Large intestine (tissue), 3 donors: ENCODE data around the gene NTM. TPM values are rescaled to one million over a fixed set of nuclear protein-coding genes. Genes with fewer than 3 reads are reported as not detected.

Experiments
- DNase-seq, 2 donors: peaks; one replicate each; pipeline versions ENCODE4 v3.0.0 to v3.0.0-alpha.2; 2013
- H3K27ac ChIP-seq: one replicate; pipeline ENCODE4 v1.5.1; 2013; ENCODE audit warnings: low read length
- H3K27me3 ChIP-seq: 2 replicates; pipeline ENCODE4 v1.6.1; 2013; ENCODE audit warnings: low read length; ENCODE audit not compliant: control insufficient read depth, insufficient read depth
- H3K36me3 ChIP-seq: 2 replicates; pipeline ENCODE4 v1.6.1; 2013; ENCODE audit warnings: low read length; ENCODE audit not compliant: control insufficient read depth, insufficient read depth
- H3K4me1 ChIP-seq: one replicate; pipeline ENCODE4 v1.6.1; 2013; ENCODE audit warnings: low read length; ENCODE audit not compliant: control insufficient read depth, insufficient read depth
- H3K4me3 ChIP-seq: one replicate; pipeline ENCODE4 v1.5.1; 2013; ENCODE audit warnings: low read length
- H3K9me3 ChIP-seq: one replicate; pipeline ENCODE4 v1.6.1; 2013; ENCODE audit warnings: mild to moderate bottlenecking, low read depth, low read length, moderate library complexity; ENCODE audit not compliant: control insufficient read depth
- WGBS: methylation state at CpG from one replicate; pipeline ENCODE4 v1.1.5; 2013; ENCODE audit warnings: low lambda C conversion rate; ENCODE audit not compliant: insufficient coverage; 5-methylcytosine and 5-hydroxymethylcytosine counted together
- polyA plus RNA-seq: library from polyadenylated mRNA; unstranded; fragments of 120-200 nt; gene quantifications from one replicate; pipeline ENCODE4 v1.2.1, GENCODE V29; 2013

NTM gene
- polyA plus RNA-seq, 1 donor = 17.2 TPM

DNA sequence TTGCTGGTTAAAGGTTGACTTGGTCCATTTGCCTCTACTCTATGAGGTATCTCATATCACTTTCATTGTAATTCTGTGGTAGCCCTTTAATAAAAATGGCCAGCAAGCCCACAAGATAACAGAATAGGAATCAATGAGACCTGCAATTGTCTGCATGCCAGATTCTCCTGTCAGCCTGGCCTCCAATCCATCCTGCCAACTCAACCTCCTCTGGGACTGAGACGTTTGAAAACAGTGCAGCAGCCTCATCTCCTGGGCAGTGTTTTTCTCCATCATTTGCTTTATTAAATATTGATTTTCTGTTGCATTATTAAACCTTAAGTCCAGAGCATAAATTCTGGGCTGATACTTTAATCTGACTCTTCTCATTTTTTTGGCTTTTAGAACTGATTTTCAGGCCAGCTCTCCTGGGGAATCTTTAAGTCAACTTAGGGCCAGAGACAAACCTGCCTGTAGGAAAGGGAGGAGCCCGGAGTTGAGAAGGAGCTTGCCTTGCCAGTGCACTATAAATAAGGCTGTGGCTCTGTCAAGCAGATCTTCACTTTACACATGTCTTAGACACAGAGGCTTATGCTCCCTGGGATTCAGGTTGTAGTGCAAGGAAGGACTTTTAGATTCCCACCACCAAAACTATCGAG is 798.0 kb downstream of the NTM start:
- no peaks in the 10 kb centered on the region for H3K27me3 ChIP-seq
- H3K9me3 ChIP-seq = no peaks in the 10 kb centered on the region
- H3K36me3 ChIP-seq = no peaks in the 10 kb centered on the region
- H3K27ac ChIP-seq = no peak overlapping the region
- WGBS = 0% methylated on average over 1 of the region's 3 CpGs
- no peak for DNase-seq
- no peak overlapping the region for H3K4me3 ChIP-seq
- H3K4me1 ChIP-seq = no peaks in the 10 kb centered on the region

DNA sequence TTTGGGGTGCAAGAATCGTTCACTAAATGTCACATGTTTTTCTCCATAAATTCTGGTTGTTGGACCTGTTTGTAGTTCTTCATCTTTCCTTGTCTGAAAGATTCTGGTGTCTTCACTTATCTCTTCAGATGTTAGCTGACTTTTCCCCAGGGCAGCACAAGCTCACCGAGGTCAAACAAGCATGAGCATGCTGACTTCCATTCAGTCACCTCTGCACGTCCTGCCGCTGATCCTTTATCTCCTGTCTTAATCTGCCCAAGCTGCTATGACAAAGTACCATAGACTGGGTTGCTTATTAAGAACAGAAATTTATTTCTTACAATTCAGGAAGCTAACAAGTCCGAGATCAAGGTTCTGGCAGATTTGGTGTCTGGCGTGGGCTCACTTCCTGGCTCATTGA is 800.6 kb downstream of the NTM start:
- no peak overlapping the region for H3K27ac ChIP-seq
- no peak for DNase-seq
- H3K27me3 ChIP-seq = no peaks in the 10 kb centered on the region
- no peaks in the 10 kb centered on the region for H3K4me1 ChIP-seq
- H3K4me3 ChIP-seq = no peak overlapping the region
- H3K36me3 ChIP-seq = no peaks in the 10 kb centered on the region
- no peaks in the 10 kb centered on the region for H3K9me3 ChIP-seq
- WGBS = 86% methylated on average over 1 of the region's 6 CpGs

DNA sequence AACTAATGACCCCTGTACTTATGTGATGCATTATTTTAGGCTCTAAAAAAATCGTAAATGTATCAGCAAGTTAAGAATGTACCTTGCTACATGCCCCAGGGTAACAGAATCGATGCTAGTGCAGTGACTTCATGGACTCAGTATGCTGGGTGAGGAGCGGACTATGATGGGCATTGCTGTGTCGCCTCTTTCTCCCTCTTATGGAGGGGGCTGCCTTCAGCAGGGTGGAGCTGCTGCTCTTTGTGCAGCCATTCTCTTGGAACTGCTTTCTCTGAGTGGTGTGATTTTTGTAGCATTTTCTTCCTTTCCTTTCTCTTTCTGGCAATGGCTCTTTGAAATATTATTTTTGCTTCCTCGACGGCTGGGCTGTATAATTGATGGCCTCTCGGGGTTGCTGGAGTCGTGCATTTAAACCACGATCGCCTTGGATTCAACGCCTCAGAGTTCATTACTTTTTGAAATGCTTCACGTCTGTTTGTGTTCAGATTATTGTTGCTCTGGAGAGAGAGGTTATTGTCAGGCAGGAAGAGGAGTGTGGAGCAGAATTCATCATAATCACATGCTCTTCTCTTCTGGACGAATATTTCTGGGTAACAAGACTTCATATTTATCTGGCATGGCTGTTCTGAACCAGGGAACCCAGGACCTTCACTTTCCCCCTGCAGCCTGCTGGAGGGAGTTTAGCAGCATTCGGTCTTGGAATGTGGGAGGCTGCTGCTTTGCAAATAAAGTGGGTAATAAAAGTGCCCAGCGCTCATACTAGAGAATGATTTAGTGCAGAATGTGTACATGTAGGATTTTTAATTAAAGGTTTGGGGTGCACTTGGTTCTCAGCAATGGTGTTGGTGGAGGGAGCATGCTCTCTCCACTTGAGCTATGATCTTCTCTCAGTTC is 804.2 kb downstream of the NTM start:
- 32% methylated on average over 4 of the region's 15 CpGs for WGBS
- Histone ChIP-seq H3K4me3 (no peak overlapping the region), H3K36me3 (no peaks in the 10 kb centered on the region), H3K27me3 (no peaks in the 10 kb centered on the region), H3K27ac (no peak overlapping the region), H3K4me1 (no peaks in the 10 kb centered on the region), H3K9me3 (no peaks in the 10 kb centered on the region)
- no peak for DNase-seq

DNA sequence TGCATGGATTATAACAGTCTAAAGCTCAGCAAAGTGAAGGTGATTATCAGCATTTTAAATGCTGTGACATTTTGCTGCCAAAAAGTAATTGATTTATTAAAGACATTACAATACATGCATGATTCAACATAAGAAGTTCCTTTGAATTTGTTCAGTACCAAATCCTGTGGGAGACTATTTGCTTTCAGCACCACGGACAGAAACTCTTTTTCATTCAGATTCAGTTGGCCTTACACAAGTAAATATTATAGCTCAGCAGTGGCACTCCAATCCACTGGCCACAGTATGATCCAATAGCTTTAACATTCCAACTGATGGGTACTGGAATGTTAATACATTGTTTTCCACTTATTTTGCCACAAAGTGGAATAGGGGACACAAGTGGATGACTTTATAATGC is 806.7 kb downstream of the NTM start:
- Histone ChIP-seq H3K27ac (no peak overlapping the region), H3K4me3 (no peak overlapping the region), H3K4me1 (no peaks in the 10 kb centered on the region), H3K9me3 (no peaks in the 10 kb centered on the region), H3K36me3 (no peaks in the 10 kb centered on the region), H3K27me3 (no peaks in the 10 kb centered on the region)
- no CpG with 5 or more reads among the region's 1 CpG for WGBS
- peak in 1 of 2 donors; percentile 5 for DNase-seq

DNA sequence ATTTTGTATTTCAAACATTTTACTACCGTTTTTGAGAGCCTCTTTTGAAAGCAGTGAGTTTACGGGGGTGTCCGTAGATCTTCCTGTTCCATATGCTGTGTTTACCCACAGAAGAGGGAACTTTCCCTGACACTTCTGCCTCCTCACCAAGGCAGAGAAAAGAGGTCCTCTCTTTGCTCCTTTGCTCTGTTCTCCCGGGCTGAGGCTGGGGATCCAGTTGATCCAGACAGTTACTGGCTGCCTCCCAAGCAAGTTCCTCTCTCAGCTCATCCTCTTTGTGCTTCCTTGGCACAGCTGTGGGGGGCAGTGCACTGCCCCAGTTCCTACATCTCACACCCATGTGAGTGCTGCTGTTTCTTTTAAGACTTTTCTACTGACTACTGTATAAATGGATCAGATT is 813.7 kb downstream of the NTM start:
- no peaks in the 10 kb centered on the region for H3K27me3 ChIP-seq
- no peaks in the 10 kb centered on the region for H3K4me1 ChIP-seq
- WGBS = 100% methylated on average over 1 of the region's 4 CpGs
- H3K9me3 ChIP-seq = no peaks in the 10 kb centered on the region
- no peaks in the 10 kb centered on the region for H3K36me3 ChIP-seq
- H3K4me3 ChIP-seq = no peak overlapping the region
- H3K27ac ChIP-seq = no peak overlapping the region
- DNase-seq = no peak

DNA sequence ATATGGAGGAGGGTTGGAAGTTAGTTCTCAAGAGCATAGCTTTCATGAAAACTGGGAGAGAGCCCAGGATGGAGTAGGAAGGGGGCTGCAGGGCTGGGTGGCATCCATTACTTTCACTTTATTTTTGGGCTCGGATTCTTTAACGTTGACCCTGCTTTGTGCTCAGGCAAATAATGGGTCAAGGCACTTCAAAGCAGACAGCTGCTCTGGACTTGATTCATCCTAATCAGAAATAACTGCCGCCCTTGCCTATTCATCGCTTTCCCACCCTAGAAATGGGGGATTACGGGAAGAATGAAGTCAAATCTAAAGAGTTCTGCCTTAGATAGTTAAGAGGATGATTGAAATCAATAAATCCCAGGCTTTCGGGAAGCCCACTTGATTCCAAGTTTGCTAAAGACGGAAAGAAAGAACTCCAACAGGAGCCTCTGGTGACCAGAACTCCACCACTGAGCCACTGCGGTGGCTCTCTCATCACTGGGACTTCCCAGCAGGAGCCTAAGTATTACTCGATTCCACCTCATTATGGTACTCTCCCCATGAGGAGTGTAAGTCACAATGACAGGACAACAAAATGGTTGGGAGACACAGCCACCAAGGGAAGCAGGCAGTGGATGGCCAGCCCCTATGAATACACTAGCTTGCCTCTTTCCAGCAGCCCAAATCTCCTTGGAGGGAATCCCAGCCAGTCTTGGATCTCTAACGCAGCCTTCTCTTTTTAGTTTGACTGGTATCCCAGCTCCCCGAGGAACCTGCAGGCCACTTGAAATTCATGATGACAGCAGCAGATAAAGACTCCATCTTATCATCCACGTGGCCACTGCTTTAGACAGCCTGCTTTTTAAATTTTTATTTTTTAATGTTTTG is 815.5 kb downstream of the NTM start:
- no peak overlapping the region for H3K4me3 ChIP-seq
- 100% methylated on average over 1 of the region's 12 CpGs for WGBS

DNA sequence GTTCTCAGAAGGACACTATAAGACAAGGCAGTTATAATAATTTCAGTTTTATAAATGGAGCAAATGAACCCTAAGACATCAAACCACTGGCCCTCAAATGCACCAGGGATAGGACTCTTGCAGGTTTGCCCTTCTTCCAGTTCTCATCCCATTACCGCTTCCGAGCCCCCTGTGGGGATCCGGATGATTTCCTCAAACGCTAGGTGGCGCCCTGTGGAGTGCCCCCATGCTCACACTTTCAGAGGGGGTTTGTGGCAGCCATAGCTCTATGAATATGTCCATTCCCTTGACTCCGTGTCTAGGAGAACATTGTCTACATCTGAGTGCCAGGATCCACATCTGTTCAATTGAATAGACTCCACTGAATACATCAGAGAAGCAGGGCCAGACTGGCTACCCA is 816.3 kb downstream of the NTM start:
- no peaks in the 10 kb centered on the region for H3K36me3 ChIP-seq
- no peaks in the 10 kb centered on the region for H3K9me3 ChIP-seq
- no peak for DNase-seq
- H3K27ac ChIP-seq = no peak overlapping the region
- H3K4me1 ChIP-seq = no peaks in the 10 kb centered on the region
- H3K4me3 ChIP-seq = no peak overlapping the region
- no peaks in the 10 kb centered on the region for H3K27me3 ChIP-seq
- no CpG with 5 or more reads among the region's 6 CpGs for WGBS

More for the DNA sequence above, 815.5 kb downstream of the NTM start:
- Histone ChIP-seq H3K4me1 (no peaks in the 10 kb centered on the region), H3K27me3 (no peaks in the 10 kb centered on the region), H3K9me3 (no peaks in the 10 kb centered on the region), H3K36me3 (no peaks in the 10 kb centered on the region), H3K27ac (no peak overlapping the region)
- no peak for DNase-seq

DNA sequence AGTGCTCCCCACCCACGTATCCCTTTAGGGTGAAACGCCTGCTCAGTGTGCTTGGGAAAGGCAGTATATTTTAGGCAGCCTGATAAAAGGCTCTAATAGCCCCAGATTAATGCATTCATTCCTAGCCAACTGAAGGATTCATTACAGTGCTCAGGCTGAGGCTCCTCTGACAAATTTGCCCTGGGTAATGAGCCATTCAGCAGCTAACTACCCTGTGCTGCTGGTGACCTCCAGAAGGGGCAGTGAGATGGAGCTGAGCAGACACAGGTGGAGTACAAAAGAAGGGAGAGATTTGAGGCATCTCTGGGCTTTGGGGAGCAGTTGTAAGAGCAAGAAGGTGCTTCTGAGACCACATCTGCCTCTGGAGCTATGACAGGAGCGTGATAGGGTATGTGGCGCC is 817.0 kb downstream of the NTM start:
- Histone ChIP-seq H3K27me3 (no peaks in the 10 kb centered on the region), H3K4me1 (no peaks in the 10 kb centered on the region), H3K27ac (no peak overlapping the region), H3K9me3 (no peaks in the 10 kb centered on the region), H3K4me3 (no peak overlapping the region), H3K36me3 (no peaks in the 10 kb centered on the region)
- no peak for DNase-seq
- WGBS = no CpG with 5 or more reads among the region's 4 CpGs

DNA sequence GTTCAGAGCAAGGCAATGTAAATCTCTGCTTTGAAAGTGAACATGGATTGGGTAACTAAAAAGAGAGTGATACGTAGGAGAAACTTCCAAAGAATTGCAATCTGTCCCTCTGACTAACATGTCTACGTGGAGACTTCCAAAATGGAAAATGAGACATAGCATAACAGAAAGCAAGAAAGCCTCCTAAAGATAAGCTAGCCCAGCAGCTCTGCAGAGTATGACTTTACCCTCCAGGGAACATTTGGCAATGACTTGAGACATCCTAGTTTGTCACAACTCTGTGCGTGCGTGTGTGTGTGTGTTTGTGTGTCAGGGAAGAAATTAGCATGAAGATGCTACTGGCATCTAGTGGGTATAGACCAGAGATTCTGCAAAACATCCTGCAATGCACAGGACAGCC is 817.4 kb downstream of the NTM start:
- no peaks in the 10 kb centered on the region for H3K4me1 ChIP-seq
- 100% methylated on average over 1 of the region's 4 CpGs for WGBS
- no peaks in the 10 kb centered on the region for H3K9me3 ChIP-seq
- no peak for DNase-seq
- H3K4me3 ChIP-seq = no peak overlapping the region
- H3K27ac ChIP-seq = no peak overlapping the region
- H3K36me3 ChIP-seq = no peaks in the 10 kb centered on the region
- no peaks in the 10 kb centered on the region for H3K27me3 ChIP-seq

DNA sequence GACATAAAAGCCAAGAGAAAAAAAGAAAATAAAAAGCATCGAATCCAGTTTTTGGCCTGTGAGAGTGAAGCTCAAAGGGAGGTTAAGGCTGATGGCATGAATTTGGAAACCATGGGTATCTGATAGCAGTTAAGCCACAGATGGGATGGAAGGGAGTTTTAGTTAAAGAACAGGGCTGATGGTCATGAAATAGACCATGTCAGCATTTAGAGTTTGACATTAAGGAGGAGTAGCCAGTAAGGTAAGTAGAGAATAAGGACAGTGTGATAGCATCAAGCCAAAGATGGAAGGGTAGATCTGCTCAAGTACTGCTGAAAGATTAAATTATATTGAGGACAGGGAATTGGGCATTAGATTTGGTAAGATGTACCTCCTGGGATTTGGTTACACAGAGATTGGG is 826.5 kb downstream of the NTM start:
- 100% methylated on average over 1 of the region's 1 CpG for WGBS

More for the DNA sequence above, 826.5 kb downstream of the NTM start:
- H3K27ac ChIP-seq = no peak overlapping the region
- no peak overlapping the region for H3K4me3 ChIP-seq
- H3K36me3 ChIP-seq = no peaks in the 10 kb centered on the region
- H3K9me3 ChIP-seq = no peaks in the 10 kb centered on the region
- no peak for DNase-seq
- no peaks in the 10 kb centered on the region for H3K27me3 ChIP-seq
- H3K4me1 ChIP-seq = no peaks in the 10 kb centered on the region
